ENCODE measurements around the gene PCDH1.
"Not testable (repeated sequence)": the region's sequence is repeated elsewhere in the genome, so short reads cannot be mapped to it uniquely, and the experiment has no call there.

PCDH1 gene

DNA sequence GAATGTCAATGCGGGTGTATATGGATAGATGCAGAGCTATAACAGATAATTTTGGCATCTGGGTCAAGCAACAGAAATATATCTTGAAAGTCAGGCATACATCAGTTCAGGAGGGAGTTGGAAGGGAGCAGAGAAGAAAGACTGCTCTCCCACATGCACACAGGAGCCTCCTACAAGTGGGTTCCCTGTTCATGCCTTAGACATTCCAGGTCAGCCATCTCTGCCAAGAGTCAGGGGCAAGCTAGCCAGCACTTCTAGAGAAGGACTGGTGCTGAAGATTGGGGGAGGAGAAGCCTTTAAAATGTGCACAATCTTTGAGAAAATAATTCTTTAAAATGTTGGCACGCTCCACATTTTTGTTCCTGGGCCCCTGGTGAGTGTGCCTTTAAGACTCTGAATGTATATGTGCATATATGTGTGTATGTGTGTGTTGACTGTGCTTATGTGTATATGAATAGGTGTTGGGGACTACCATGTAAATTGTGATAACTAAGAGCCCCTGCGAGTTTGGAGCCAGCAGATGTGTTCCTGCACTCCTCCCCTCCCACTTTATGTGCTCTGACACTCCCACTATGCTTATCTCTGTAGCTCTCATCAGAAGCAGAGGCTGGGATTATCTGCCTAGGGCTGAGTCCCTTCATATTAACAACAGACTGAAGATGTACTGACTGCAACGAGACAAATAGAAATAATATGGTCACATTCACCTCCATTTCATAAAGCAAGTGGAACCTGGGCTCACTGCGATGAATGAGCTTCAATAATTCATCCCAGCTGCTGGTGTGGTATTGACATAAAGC is 24.0 kb upstream of the PCDH1 start:
- no peak for DNase-seq

DNA sequence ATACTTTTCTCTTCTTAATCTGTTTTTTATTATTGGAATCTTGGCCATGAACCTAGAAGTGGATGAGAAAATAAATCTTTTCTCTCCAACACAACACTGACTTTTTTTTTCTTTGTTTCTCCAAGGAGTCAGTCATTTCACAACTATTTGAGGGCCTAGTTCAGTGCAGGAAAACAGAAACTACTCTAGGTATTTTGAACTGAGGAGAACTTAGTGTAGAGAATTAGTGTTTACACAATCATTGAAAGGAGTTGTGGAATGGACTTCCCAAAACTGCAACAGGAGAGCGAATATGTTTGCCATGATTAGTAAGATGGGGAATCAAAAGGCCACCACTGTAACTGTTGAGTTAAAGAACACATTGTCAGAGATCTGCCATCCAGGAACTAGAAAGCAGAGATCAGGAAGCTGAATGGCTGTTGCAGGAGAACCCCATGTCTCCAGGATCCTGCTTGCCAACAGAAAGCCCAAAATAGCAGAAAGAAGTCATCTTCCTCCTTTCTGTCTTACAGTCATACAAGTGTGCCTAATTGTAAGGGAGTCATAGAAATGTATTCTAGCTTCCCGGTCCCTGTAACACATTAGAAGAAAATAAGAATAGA is 20.3 kb upstream of the PCDH1 start:
- DNase-seq: no peak

DNA sequence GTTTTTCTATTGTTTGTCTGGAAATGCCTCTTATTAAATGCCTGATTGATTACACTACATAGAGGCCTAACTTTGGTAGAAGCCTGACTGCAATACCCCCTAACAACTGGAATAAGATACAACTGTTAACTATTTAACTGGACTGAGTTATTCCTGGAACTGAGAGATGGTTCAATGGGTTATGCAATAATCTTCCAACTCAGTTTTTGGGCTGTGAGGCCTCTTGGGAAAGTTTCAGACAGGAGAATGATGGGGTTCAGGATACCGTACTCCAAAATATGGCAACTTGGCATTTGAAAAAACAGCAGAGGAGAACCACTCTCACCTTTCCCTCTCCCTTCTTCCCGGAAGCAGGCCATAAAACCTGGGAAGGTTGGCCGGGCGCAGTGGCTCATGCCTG is 19.2 kb upstream of the PCDH1 start:
- no peak for DNase-seq

DNA sequence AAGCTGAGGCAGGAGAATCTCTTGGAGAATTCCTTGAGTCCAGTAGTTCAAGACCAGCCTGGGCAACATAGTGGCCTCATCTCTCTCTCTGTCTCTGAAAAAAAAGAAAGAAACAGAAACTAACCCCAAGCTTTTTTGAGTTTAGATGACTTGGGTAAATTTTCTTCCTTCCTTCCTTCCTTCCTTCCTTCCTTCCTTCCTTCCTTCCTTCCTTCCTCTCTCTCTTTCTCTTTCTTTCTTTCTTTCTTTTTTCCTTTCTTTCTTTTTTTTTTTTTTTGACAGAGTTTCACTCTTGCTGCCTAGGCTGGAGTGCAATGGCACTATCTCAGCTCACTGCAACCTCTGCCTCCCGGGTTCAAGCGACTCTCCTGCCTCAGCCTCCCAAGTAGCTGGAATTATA is 12.2 kb upstream of the PCDH1 start:
- not testable (repeated sequence) for DNase-seq

DNA sequence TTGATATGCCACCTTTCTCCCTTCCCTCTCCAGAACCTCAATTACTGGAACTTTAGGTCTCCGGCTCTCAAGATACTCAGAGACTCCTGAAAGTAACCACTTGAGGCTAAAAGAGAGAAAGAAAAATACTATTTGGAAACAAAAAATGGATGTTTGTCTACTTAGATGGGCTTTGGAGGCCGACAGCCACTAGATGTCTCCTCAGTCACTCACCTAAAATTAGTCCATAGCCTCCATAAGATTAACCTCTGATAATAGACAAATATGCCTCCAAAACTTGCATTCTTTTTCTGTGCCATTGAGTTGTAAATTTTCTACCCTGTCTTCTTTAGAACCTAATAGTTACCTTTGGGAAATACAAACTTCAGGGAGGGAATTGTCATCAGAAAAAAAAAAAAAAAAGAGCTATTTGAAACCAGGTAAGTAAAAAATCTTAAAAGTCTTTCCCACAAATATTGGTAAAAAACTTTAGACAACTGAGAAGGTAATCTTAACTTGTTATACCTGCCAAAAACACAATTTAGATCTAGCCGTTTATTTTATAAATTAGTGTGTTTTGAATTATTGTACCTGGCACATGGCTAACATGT is 11.2 kb upstream of the PCDH1 start:
- no peak for DNase-seq

DNA sequence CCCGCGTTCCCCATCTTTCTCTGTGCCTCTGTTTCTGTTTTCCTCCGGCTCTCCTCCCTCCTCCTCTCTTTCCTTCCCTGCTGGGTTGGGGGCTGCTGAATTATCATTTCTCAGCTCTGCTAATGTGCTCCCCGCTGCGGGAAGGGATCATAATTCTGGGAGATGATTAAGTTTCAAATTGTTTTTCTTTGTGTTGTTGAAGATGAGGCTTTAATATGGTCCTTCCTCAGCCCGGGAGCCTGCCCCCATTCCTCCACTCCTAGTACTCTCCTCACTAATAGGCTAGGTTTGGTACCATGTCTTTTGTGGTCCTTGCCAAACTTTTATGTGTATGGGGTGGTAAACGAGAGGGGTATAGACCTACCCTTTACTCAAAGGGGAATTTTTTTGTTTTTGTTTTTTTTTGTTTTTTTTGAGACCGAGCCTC is 5.7 kb upstream of the PCDH1 start:
- DNase-seq: peak in 1 of 51 donors; percentile 66

DNA sequence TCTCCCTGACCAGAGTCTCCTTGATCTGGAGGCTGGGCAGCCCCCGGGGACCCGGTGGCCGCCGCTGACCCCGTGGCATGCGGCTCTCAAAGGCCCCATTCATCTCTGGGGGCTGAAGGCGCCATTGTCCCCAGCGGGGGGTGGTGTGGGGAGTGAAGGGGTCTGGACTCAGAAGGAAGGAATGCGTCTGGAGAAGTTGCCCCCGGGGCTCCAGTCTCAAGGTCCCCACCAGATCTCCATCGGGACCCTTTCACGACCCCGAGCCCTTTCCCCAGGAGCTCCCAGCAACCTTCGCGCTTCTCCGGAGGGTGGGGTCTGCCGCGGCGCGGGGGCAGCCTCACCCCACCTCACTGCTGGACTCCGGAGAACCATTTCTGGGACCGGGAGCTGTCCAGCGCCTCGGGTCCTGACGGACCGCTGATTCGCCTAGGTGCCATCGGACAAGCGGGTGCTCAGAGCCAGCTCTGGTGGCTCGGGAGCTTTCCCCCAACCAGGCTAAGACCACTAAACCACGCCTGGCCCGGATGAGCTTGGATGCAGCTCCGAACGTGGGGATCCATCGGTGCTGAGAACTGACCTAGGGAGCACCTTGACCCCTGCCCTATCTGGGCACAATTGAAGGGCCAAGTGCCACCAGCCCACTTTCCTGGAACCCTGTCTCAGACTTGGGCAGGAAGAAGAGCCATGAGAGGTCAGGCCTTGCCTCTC is 5.1 kb upstream of the PCDH1 start:
- peak in 37 of 51 donors; percentile 26 to 80 (median 54) for DNase-seq

DNA sequence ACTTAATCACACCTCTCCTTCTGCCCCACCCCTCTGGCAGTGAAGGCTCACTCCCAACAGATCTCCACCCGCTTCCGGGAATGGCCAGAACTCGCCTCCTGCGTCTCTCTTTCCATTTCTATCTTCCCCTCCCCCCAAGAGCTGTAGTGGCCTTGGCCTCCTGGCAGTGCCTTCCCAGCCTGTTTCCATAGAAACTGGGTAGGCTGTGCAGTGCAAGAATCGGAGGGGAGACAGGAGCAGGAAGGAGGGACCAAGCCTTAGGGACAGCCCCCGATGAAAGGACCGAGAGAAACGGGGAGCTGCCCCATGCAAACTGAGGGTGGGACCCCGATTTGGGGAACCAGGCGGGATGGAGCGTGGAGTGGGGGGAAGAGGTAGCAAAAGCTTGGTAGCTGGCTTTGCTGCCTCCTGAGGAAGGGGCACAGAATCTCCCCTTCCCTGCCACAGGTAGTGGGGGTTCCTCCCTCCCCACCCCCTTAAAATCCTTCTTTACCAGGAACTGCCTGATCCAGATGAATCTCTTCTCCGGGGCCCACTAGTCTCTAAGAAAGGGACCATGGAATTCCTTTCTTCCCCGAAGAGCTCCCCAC is 4.5 kb upstream of the PCDH1 start:
- DNase-seq: peak in 28 of 51 donors; percentile 17 to 72 (median 44)

DNA sequence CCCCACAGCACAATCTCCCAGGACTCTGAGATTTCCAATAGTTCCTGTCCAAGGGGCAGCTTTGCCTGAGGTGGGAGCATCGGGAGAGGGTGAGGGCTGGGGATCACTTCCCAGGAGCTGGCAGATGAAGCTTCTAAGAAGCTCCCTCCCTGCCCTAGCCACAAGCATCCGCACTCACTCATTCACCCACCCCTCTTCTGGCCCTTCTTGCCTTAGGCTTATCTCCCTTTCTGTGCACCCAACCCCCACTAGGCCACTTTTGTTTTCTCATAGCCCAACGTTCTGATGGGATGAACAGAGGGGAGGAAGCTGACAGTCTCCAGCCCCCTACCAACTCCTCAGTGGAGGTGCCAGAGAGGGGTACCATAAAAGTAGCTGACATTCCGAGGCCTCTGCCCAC is 3.7 kb upstream of the PCDH1 start:
- DNase-seq: no peak

DNA sequence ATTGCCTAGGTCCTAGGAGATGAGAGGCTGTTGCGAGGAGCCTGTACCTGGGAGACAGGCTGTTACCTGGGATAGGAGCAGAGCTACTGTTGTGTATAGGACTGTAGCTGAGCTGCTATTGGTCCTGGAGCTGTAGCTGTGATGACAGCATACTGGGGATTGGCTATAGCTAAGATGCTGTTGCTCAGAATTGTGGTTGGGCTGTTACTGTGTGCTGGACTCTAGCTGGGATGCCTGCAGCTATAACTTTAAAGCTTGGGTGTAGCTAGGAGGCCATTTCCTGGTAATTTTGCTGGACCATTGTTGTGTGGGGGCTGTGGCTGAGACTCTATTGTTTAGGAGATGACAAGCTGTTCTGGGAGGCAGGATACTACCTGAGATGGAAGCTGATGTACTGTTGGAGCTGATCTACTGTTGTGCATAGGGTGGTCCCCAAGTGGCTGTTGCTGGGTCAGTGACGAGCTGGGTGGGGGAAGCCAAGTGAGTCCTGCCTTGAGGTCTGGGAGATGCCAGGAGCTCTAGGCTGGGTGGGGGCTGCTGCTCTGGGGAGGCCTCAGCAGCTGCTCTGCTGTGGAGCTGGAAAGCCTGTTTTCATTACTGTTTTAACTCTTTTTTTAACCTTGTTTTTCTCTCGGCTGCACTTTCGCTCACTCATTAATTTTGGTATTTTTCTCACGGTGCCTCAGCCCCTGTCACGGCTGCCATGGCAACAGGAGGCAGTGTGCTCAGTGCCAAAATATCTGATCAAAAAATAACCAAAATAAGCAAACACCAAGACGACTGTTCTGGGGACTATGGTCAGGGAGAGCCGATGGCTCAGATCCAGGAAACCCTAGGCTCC is 3.0 kb upstream of the PCDH1 start:
- peak in 8 of 51 donors; percentile 24 to 68 (median 38) for DNase-seq

DNA sequence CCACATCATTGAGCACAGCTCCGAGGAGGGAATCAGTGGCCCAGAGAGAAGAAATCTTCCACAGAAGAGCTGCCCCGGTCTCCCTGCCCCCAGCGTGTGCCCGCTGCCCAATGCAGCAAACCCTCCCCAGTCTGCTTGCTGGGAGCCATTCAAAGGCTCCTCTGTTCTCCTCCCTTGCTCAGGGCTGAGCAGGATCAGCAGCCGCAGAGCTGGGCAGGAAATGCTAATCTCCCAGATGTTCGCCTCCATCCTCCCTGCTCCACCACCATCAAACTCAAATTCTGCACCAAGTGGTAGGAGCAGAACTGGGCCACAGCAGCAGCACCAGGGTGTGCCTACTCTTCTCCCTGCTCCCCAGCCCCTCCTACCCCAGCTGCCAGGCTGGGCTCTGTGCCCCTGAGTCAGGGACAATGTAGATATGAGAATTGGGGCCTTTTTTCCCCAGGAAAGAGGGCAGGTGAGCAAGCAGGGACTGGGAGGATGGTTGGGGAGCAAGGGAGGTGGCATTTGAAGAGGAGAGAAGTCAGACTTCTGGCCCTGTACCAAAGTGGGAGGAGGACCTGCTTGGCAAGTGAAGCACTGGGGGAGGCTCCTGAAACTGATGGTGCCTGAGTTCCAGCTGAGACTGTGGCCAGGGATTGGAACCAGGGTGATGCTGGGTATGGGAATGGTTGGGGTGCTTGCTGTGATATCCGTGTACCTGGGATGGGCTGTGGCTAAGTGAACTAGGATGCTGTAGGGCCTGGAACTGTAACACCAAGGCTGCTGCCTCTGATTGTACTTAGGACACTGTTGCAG is 1.9 kb upstream of the PCDH1 start:
- DNase-seq: peak in 34 of 51 donors; percentile 20 to 82 (median 58)

DNA sequence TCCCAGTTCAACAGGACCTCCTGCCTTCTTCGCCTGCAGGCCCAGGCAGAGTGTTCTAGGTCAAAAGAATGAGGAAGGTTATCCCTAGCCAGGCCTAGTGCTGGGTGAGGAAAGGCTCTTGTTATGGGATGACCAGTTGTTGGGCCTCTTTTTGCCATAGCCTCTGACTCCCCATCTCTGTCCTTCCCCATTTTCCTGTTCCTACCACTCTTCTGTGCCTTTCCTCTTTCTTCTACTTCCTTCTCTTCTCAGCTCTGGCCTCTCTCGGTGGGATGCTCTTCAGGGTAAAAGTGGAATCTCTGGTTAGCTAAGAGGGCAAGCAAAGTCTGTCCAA is 1.2 kb upstream of the PCDH1 start:
- no peak for DNase-seq

DNA sequence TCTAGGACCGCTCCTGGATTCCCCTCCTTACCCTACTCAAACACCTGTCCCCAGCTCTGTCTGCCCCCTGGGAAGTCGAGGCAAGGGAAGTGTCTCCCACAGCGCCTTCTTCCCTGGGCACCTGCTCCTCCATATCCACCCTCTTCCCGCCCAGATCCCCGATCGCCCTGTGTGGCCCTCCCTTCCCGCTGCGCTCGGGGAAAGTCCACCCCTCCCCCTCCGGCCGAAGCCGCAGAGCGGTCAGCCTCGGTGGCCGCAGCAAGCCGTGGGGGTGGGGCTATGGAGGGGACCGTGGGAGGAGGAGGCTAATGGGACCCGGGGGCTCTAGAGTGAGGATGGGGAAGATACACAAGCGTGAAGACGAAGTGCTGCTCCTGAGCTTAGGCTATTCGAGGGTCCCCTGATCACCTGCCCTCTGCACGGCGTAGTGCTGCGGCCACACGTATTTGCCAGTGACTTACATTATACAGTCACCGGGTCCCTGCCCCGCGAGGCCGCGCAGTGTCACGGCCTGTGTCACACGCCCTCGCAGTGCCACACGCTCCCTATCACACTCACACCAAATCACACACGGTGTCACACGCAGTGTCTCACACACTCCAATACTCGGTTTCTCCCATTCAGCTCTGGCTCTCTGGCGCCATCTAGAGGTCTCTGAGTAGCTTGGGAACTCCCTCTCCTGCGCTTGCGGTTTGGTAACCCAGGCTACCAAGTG is 658 bp upstream of the PCDH1 start:
- peak in 50 of 51 donors; percentile 60 to 97 (median 88) for DNase-seq

DNA sequence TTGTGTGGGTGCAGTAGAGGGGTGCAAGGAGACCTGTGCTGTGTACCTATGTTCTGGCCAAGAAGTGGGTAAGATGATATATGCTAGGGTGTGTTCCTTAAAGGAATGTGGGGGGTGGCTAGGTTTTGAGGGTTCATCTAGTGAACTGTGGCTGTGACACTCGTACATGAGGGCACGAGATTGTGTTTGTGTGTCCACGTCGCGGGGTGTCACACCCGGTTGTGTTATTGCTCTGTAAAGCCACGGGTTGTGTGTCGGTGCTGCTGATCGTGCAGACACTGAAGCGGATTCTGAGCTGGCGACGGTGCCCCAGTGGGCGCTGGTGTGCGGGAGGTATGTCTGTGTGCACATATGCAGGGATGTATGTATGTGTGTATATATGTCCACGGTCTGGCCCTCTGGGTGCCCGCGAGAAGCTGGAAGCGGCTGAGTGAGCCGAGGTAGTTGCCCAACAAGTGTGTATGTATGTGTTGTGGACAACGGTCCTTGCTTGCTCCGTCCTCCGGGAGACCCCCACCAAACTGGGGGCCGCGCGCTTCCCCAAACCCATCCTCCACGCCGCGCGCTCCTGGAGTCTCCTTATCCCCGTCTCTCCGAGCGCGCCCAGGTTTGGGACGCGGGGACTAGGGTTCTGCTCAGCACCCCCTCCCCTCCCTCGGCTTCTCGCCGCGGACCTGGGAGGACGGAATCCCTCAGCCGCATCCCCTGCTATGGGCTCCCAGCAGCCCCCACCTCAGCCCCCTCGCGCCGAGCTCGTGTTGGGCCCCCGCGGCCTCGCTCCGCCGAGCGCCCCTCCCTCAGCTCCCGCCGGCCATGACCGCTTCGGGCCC is 639 bp downstream of the PCDH1 start:
- peak in 11 of 51 donors; percentile 24 to 68 (median 57) for DNase-seq

DNA sequence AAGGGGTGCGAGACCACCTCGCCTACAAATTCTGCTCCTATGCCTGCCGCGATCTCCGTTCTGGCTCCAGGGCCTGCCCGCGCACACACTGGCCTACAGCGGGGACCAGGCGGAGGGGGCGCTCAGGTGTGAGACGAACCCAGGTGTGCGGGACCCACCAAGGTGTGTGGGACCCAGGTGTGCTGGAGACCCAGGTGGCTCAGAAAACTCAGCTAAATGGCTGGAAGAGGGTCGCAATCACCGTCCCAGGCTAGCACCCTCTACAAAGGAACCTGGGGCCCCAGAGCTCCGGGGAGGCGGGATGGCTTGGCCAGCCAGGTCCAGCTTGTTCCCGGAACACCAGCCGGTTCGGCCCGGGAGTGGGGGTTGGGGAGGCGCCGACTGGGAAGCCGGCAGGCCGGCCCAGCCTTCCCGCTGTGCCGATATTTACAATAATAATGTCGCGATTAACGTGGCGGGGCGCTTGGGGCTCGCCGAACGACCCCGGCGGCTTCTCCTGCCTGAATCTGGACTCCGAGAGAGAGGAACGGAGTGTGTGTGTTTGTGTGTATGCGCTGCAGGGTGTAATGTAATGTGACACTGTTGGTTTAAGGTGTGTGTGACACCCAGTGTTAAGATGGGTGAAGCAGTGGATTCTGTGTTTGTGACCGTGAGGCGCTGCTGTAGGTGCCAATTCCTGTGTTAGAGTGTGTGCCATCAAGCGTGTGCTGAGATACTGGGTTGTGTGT is 1.4 kb downstream of the PCDH1 start:
- peak in 11 of 51 donors; percentile 12 to 43 (median 30) for DNase-seq

DNA sequence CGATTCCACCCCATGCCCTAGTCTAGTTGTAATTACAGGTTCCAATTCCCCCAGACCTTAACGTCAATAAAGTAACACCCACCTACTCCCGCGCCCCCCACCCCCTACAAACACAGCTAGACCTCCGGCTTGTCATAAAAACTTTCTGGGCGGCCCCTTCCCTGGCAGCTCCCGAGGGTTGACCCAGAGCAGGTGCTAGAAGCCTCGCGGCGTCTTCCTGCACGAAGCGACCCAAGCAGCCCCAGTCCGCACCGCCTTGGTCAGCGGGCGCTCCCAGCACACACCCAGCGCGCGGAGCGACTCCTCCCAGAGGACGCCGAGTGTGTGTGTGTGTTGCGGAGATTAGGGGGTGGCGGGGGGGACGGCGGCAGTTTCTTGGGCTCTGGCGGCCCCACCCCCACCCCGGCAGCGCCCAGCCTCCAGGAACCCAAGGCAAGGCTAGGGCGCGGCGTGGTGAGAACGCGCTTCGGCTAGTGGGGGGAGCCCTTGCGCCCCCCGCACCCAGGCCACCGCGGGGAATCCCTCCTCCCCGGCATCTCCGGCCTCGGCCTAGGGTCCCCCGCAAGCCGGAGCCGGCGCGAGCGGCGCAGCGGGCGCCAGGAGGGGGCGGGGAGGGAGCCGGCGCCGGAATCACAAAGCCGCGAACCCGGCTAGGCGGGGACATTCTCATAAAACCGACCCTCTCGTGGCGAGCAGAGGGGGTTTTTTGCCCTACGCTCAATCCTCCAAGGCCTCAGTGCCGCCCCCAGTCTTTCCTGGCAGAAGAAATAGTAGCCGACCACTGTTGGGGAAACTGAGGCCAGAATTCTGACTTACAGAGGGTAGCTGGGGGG is 2.2 kb downstream of the PCDH1 start:
- peak in 18 of 51 donors; percentile 18 to 68 (median 40) for DNase-seq
